Spleen (tissue), 11 donors: ENCODE measurements around the gene PIERCE2. TPM values are rescaled to one million over a fixed set of nuclear protein-coding genes. Genes with fewer than 3 reads are reported as not detected.

Experiments
- DNase-seq: peaks from one replicate; pipeline ENCODE4 v3.0.0-alpha.2; 2020
- H3K27ac ChIP-seq, 8 donors: fragments of 200-600 bp; sonication (generic) in 7 of 8; 1 replicate in 4 of 8; 2 replicates in 4 of 8; pipeline versions ENCODE4 v1.5.0 to v1.8.0; 2016 to 2021; ENCODE audit warnings: inconsistent platforms in 4 of 8, mild to moderate bottlenecking in 4 of 8, moderate library complexity in 1 of 8
- H3K27me3 ChIP-seq, 7 donors: fragments of 200-600 bp; sonication (generic) in 6 of 7; replicated peaks in 1 of 7; 1 replicate in 4 of 7; 2 replicates in 3 of 7; pipeline versions ENCODE4 v1.5.0 to v1.8.0; 2016 to 2021; ENCODE audit warnings: inconsistent platforms in 3 of 7, mild to moderate bottlenecking in 1 of 7
- H3K36me3 ChIP-seq, 6 donors: fragments of 200-600 bp; sonication (generic) in 5 of 6; 1 replicate in 4 of 6; 2 replicates in 2 of 6; pipeline versions ENCODE4 v1.5.0 to v1.8.0; 2016 to 2021; ENCODE audit warnings: inconsistent platforms in 2 of 6
- H3K4me1 ChIP-seq, 6 donors: fragments of 200-600 bp; sonication (generic) in 5 of 6; 1 replicate in 3 of 6; 2 replicates in 3 of 6; pipeline versions ENCODE4 v1.5.0 to v1.8.0; 2016 to 2021; ENCODE audit warnings: inconsistent platforms in 3 of 6
- H3K4me3 ChIP-seq, 8 donors: fragments of 200-600 bp; sonication (generic) in 7 of 8; 1 replicate in 4 of 8; 2 replicates in 4 of 8; pipeline versions ENCODE4 v1.5.0 to v1.8.0; 2016 to 2021; ENCODE audit warnings: inconsistent platforms in 4 of 8, mild to moderate bottlenecking in 4 of 8, moderate library complexity in 2 of 8
- H3K9me3 ChIP-seq, 8 donors: fragments of 200-600 bp; sonication (generic) in 7 of 8; 1 replicate in 4 of 8; 2 replicates in 4 of 8; pipeline versions ENCODE4 v1.5.0 to v1.8.0; 2016 to 2021; ENCODE audit warnings: inconsistent platforms in 4 of 8
- CTCF ChIP-seq, 11 experiments: fragments of 200-600 bp in 7 of 11; fragments of 450-650 bp in 4 of 11; sonication (generic) in 4 of 11; IDR thresholded peaks in 8 of 11; conservative IDR thresholded peaks in 3 of 11; 1 replicate in 7 of 11; 2 replicates in 4 of 11; pipeline versions ENCODE4 v1.4.0 to v1.8.0; 2016 to 2021; ENCODE audit warnings: antibody characterized with exemption in 11 of 11, inconsistent platforms in 4 of 11, mild to moderate bottlenecking in 1 of 11
- POLR2A ChIP-seq, 3 donors: fragments of 450-650 bp; IDR thresholded peaks; one replicate each; pipeline ENCODE4 v1.5.1; 2017; ENCODE audit warnings: antibody characterized with exemption in 3 of 3, mild to moderate bottlenecking in 1 of 3
- POLR2AphosphoS5 ChIP-seq, 3 donors: sonication (generic); formaldehyde crosslinking; IDR thresholded peaks; one replicate each; pipeline ENCODE4 v1.5.1; 2017; ENCODE audit warnings: antibody characterized with exemption in 3 of 3
- WGBS, 5 donors: extraction: QIAGEN DNeasy Blood & Tissue Kit in 3 of 5; methylation state at CpG; one replicate each; pipeline versions ENCODE4 v1.1.5 to v1.1.7; 2013 to 2018; 5-methylcytosine and 5-hydroxymethylcytosine counted together
- intact Hi-C: fragments of 100-400 bp; cut with DNase I; formaldehyde crosslinking; loops from one replicate; pipeline ENCODE4 v1.15.0; 2023; ENCODE audit warnings: low total_unique reads
- polyA plus RNA-seq, 3 donors: library from polyadenylated mRNA; stranded (reverse); fragments of 200-250 nt; gene quantifications; one replicate each; pipeline ENCODE4 v1.2.1, GENCODE V29; 2013
- total RNA-seq, 7 donors: library from RNA; depleted of rRNA in 3 of 7; stranded (reverse); fragments of >200 nt in 3 of 7; fragmentation: NEBNext Ultra II Directional in 4 of 7; extraction: Animal tissue kit (Norgen Biotek cat#: 25700) in 4 of 7; gene quantifications; one replicate each; pipeline versions ENCODE4 v1.1.0 to v1.2.1, GENCODE V29; 2016 to 2021
- donor health status: healthy with polysubstance abuse.
- donor health status: DM: no; HTN: no; CAD: no; lungs with moderate emphysema.
- donor health status: DM: no; HTN: no; CAD: no.
- donor health status: Bipolar disorder and iron deficiency.
- donor health status: healthy.
- donor health status: DM: no; HTN: no; CAD: no.
- donor health status: DM: yes; HTN: yes; CAD: no.

PIERCE2 gene
- total and polyA plus RNA-seq, 10 donors = 0.97 to 2.5 (median 1.5) TPM; not detected in 4

- no peak for DNase-seq
- Histone ChIP-seq H3K27me3 (no peaks in the 10 kb centered on the region), H3K9me3 (no peaks in the 10 kb centered on the region), H3K4me1 (peaks cover 0 to 10% (median 2%) of the 10 kb centered on the region in 6 donors), H3K4me3 (no peak overlapping the region), H3K27ac (no peak overlapping the region), H3K36me3 (peaks cover 0 to 87% (median 41%) of the 10 kb centered on the region in 6 donors)
- intact Hi-C loops = no loop called here
- TF ChIP-seq CTCF (IDR thresholded peaks at IDR 0.05 in 8 of 11, conservative IDR thresholded peaks at IDR 0.05 in 3 of 11) (no peak), POLR2A (IDR thresholded peaks at IDR 0.05) (no peak), POLR2AphosphoS5 (IDR thresholded peaks at IDR 0.05) (no peak)
- 91 to 100% (median 100%) methylated on average over 2 of the region's 2 CpGs for WGBS, 5 donors
These were observed 45.7 kb upstream of the PIERCE2 start for GRCh38 chr15:55362641-55363040.

GRCh38 chr15:55366981-55367380 is 41.3 kb upstream of the PIERCE2 start:
- TF ChIP-seq POLR2AphosphoS5 (IDR thresholded peaks at IDR 0.05) (no peak), POLR2A (IDR thresholded peaks at IDR 0.05) (no peak), CTCF (IDR thresholded peaks at IDR 0.05 in 8 of 11, conservative IDR thresholded peaks at IDR 0.05 in 3 of 11) (no peak)
- H3K4me1 ChIP-seq = peaks cover 0 to 10% (median under 1%) of the 10 kb centered on the region in 6 donors
- H3K27me3 ChIP-seq = no peaks in the 10 kb centered on the region
- DNase-seq = no peak
- H3K4me3 ChIP-seq = no peak overlapping the region
- H3K9me3 ChIP-seq = no peaks in the 10 kb centered on the region
- WGBS, 5 donors = 34 to 85% (median 44%) methylated on average over 1 of the region's 1 CpG
- H3K27ac ChIP-seq = no peak overlapping the region
- peaks cover 0 to 87% (median 46%) of the 10 kb centered on the region in 6 donors for H3K36me3 ChIP-seq
- intact Hi-C loops = no loop called here

GRCh38 chr15:55372701-55373440 is 35.4 kb upstream of the PIERCE2 start:
- no peak for DNase-seq
- H3K9me3 ChIP-seq = no peaks in the 10 kb centered on the region
- WGBS, 5 donors = 12 to 25% (median 16%) methylated on average over 3 of the region's 3 CpGs
- intact Hi-C loops = no loop called here
- no peak for TF ChIP-seq CTCF (IDR thresholded peaks at IDR 0.05 in 8 of 11, conservative IDR thresholded peaks at IDR 0.05 in 3 of 11)
- TF ChIP-seq POLR2A (IDR thresholded peaks at IDR 0.05) = no peak
- TF ChIP-seq POLR2AphosphoS5 (IDR thresholded peaks at IDR 0.05) = no peak
- H3K4me1 ChIP-seq = peaks cover 6 to 17% (median 12%) of the 10 kb centered on the region in 6 donors
- no peaks in the 10 kb centered on the region for H3K27me3 ChIP-seq
- peaks cover 8 to 100% (median 63%) of the 10 kb centered on the region in 6 donors for H3K36me3 ChIP-seq
- H3K27ac ChIP-seq = peak overlapping the region in 6 of 8 donors; percentile 19 to 56 (median 39)
- H3K4me3 ChIP-seq = no peak overlapping the region

- Histone ChIP-seq H3K4me3 (no peak overlapping the region), H3K27ac (no peak overlapping the region), H3K36me3 (peaks cover 8 to 100% (median 57%) of the 10 kb centered on the region in 6 donors), H3K9me3 (no peaks in the 10 kb centered on the region), H3K4me1 (no peaks in the 10 kb centered on the region), H3K27me3 (no peaks in the 10 kb centered on the region)
- 91 to 93% (median 92%) methylated on average over 5 of the region's 5 CpGs for WGBS, 5 donors
- intact Hi-C loops = no loop called here
- DNase-seq = no peak
- no peak for TF ChIP-seq POLR2A (IDR thresholded peaks at IDR 0.05)
These were observed 29.2 kb upstream of the PIERCE2 start for GRCh38 chr15:55379095-55379494.
